Measurements from ENCODE around the gene LHX2. TPM values are rescaled to one million over a fixed set of nuclear protein-coding genes. Genes with fewer than 3 reads are reported as not detected.

LHX2 gene
- total RNA-seq, 2 donors from 2014 or later, result not detected

Other genes starting within 250 kb of the LHX2 start
- gene DENND1A, start 81.6 kb upstream of the LHX2 start, total RNA-seq, result 10 to 100 TPM; 22.8 to 24.4 TPM
- gene NEK6, start 246.2 kb downstream of the LHX2 start, total RNA-seq, result 10 to 100 TPM; 56.9 to 62.7 TPM